ENCODE data around the gene DNLZ. TPM values are rescaled to one million over a fixed set of nuclear protein-coding genes. Genes with fewer than 3 reads are reported as not detected.
A peak's percentile ranks its signal among the peaks of the same experiment; 100 is the strongest.

Gene DNLZ
- total and polyA plus RNA-seq, 8 donors, result 10.1 to 26.8 (median 15.1) TPM

- H3K9me3 ChIP-seq, result no peaks in the 10 kb centered on the region
- H3K27ac ChIP-seq, result no peak overlapping the region
- no peaks in the 10 kb centered on the region for H3K27me3 ChIP-seq
- H3K36me3 ChIP-seq, result no peaks in the 10 kb centered on the region
- WGBS, 2 donors, result 45 to 61% methylated on average over 12 of the region's 12 CpGs
- H3K4me3 ChIP-seq, result no peak overlapping the region
- FAIRE-seq (no peak), DNase-seq (peak in 4 of 6 donors; percentile 52 to 79 (median 68)), ATAC-seq (peak; percentile 78 to 92 (median 79))
- intact Hi-C loops (cut with DNase I), result loop anchor here in 1 of 3 donors (10.0 kb wide), 1 partner anchor 322 kb away; no protein-coding TSS in a partner anchor
- TF ChIP-seq CTCF (IDR thresholded peaks at IDR 0.05), result peak in 2 of 4 donors; percentile 42 to 43
- no peaks in the 10 kb centered on the region for H3K4me1 ChIP-seq
These were observed 51.1 kb downstream of the DNLZ start for GRCh38 chr9:136312436-136312835.

GRCh38 chr9:136312009-136312375 is 51.6 kb downstream of the DNLZ start:
- DNase-seq (peak in 1 of 6 donors; percentile 56), ATAC-seq (no peak), FAIRE-seq (no peak)
- WGBS, 2 donors, result 35 to 41% methylated on average over 9 to 10 of the region's 10 CpGs
- TF ChIP-seq CTCF (IDR thresholded peaks at IDR 0.05), result no peak
- H3K9me3 ChIP-seq, result no peaks in the 10 kb centered on the region
- H3K4me3 ChIP-seq, result no peak overlapping the region
- H3K36me3 ChIP-seq, result no peaks in the 10 kb centered on the region
- intact Hi-C loops (cut with DNase I), result loop anchor here in 1 of 3 donors (10.0 kb wide), 1 partner anchor 323 kb away; no protein-coding TSS in a partner anchor
- no peak overlapping the region for H3K27ac ChIP-seq
- no peaks in the 10 kb centered on the region for H3K27me3 ChIP-seq
- no peaks in the 10 kb centered on the region for H3K4me1 ChIP-seq

GRCh38 chr9:136311051-136312008 is 52.2 kb downstream of the DNLZ start:
- intact Hi-C loops (cut with DNase I), result loop anchor here in 1 of 3 donors (10.0 kb wide), 1 partner anchor 323 kb away; no protein-coding TSS in a partner anchor
- no peaks in the 10 kb centered on the region for H3K4me1 ChIP-seq
- no peak overlapping the region for H3K4me3 ChIP-seq
- ATAC-seq, result peak in 2 of 4 donors; percentile 66 to 73
- no peaks in the 10 kb centered on the region for H3K27me3 ChIP-seq
- no peaks in the 10 kb centered on the region for H3K36me3 ChIP-seq
- H3K27ac ChIP-seq, result no peak overlapping the region
- peak in 2 of 6 donors; percentile 22 to 73 for DNase-seq
- 36 to 48% methylated on average over 22 to 23 of the region's 23 CpGs for WGBS, 2 donors
- no peak for TF ChIP-seq CTCF (IDR thresholded peaks at IDR 0.05)
- no peak for FAIRE-seq
- no peaks in the 10 kb centered on the region for H3K9me3 ChIP-seq

- H3K27ac ChIP-seq, result no peak overlapping the region
- H3K4me1 ChIP-seq, result no peaks in the 10 kb centered on the region
- no peaks in the 10 kb centered on the region for H3K36me3 ChIP-seq
- FAIRE-seq (no peak), DNase-seq (peak in 2 of 6 donors; percentile 31 to 77), ATAC-seq (peak in 2 of 4 donors; percentile 23 to 25)
- H3K4me3 ChIP-seq, result no peak overlapping the region
- intact Hi-C loops (cut with DNase I), result loop anchor here in 1 of 3 donors (10.0 kb wide), 1 partner anchor 324 kb away; no protein-coding TSS in a partner anchor
- no peaks in the 10 kb centered on the region for H3K27me3 ChIP-seq
- TF ChIP-seq CTCF (IDR thresholded peaks at IDR 0.05), result no peak
- H3K9me3 ChIP-seq, result no peaks in the 10 kb centered on the region
- WGBS, 2 donors, result 58 to 72% methylated on average over 28 of the region's 28 CpGs
These were observed 53.1 kb downstream of the DNLZ start for GRCh38 chr9:136310273-136311030.

Data from pancreas (tissue), 10 donors.